ENCODE results near the gene PSME2. TPM values are rescaled to one million over a fixed set of nuclear protein-coding genes. Genes with fewer than 3 reads are reported as not detected.

Gene PSME2
- total and polyA plus RNA-seq, 2 of the 13 experiments (the other 11 are each of a cell fraction or from before 2014, with no cell fraction given): 332 to 716 TPM

- TF ChIP-seq AFF4 (CRISPR knock-in tag; IDR thresholded peaks at IDR 0.05) (0 out of 2 replicates have a peak, but pooled peaks have one; percentile 20), PLSCR1 (CRISPR knock-in tag; IDR thresholded peaks at IDR 0.05; ENCODE audit: borderline replicate concordance) (no peak), FLYWCH1 (CRISPR knock-in tag; IDR thresholded peaks at IDR 0.05) (no peak), IRX3 (CRISPR knock-in tag; IDR thresholded peaks at IDR 0.05; ENCODE audit: borderline replicate concordance, low read depth) (0 out of 2 replicates have a peak, but pooled peaks have one; percentile 68), NCOA5 (CRISPR knock-in tag; IDR thresholded peaks at IDR 0.05) (no peak), CENPBD1 (CRISPR knock-in tag; IDR thresholded peaks at IDR 0.05; ENCODE audit: borderline replicate concordance, low read depth) (no peak), ZSCAN29 (CRISPR knock-in tag; conservative IDR thresholded peaks at IDR 0.05) (0 out of 2 replicates have a peak, but pooled peaks have one; percentile 40), NR2C2 (CRISPR knock-in tag; IDR thresholded peaks at IDR 0.05; ENCODE audit: borderline replicate concordance) (peak; percentile 91; the same call in 1 of the 2 replicates), SSRP1 (CRISPR knock-in tag; IDR thresholded peaks at IDR 0.05) (no peak), CEBPZ (IDR thresholded peaks at IDR 0.05; ENCODE audit: low read length) (peak; percentile 88), NR2F2 (IDR thresholded peaks at IDR 0.05; ENCODE audit: borderline replicate concordance, low read depth) (no peak), ZNF850 (CRISPR knock-in tag; conservative IDR thresholded peaks at IDR 0.05) (no peak), ARID3A (IDR thresholded peaks at IDR 0.05; ENCODE audit: low read depth, low read length) (peak; percentile 4; the same call in 1 of the 2 replicates), IKZF5 (CRISPR knock-in tag; IDR thresholded peaks at IDR 0.05) (peak; percentile 89; the same call in 1 of the 2 replicates), ZNF510 (CRISPR knock-in tag; IDR thresholded peaks at IDR 0.05; ENCODE audit: low read depth) (peak; percentile 95), ZSCAN9 (CRISPR knock-in tag; IDR thresholded peaks at IDR 0.05; ENCODE audit: borderline replicate concordance) (peak; percentile 95)
These were observed 31.6 kb downstream of the PSME2 start, which contains the start of the genes DCAF11 and NRL (continued) for GRCh38 chr14:24114532-24115421.
